Suppressor macrophage treated with lipopolysaccharide for 4 hours (primary cell): ENCODE measurements around the gene RBMS3.

Experiments used
- DNase-seq: peaks from one replicate; pipeline ENCODE4 v3.0.0-alpha.2; 2020

RBMS3 gene

DNA sequence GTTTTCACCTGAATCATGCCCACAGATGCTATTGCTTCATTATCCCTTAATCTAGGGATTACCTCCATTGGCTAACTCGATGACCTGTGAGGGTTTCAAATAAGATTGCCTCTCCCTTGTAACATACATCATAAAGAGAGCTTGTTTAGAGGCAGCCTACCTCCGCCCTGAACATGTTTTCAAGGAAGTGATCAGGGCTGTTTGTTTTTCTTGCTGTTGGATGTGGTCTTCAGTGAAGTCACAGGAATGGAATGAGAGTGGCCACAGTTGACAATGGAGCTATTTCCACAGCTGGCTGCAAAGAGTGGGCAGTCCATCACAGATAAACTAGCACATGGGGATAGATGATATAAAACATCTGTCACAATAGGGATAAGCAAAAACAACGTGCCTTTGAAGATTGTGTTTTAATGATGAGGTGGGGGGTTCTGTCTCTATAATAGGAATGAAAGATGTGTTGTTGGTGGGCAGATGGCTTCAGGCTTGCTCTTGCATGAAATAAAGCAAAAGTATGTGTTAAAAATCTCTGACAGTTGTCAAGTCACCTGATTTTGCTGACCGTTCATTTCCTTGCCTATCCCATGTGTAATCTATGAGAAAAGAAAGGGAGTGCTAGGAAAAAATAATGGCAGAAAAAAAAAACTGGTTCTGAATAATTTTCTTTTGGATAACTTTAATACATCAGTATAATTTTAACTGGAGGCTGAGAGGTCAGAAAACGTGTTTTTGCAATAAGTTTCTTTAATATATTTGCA, 642.3 kb downstream of the RBMS3 start:
- DNase-seq, result no peak

DNA sequence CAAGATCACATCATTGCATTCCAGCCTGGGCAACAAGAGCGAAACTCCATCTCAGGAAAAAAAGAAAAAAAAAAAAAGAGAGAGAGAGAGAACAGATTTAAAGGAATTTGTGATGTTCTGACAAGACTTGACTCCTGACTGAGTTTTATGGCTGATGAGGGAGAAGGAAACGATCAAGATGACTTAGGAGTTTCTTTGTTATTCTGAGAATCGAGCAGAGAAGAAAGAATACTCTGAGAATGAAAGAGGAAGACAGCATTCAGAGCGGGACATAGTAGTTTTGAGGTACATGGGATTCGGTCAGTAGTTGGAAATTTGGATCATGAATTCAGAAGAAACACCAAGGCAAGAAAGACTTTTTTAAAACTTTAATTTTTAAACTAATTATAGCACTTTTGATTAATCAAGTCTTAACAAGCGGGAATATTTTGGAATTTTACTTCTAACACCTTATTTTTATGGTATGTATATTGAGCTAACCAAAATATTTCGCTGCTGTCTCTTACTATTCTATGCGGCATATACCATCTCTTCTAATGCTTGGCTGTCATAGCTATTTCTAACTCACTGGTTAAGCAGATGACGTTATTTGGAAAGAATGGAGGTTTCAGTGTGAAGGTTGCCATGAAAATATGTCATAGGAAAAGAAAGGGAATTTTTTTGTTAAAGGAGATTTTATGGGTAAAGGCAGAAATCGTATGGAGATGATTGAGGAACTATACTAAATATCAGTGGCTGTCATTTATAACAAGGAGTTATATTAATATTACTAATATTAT, 644.1 kb downstream of the RBMS3 start:
- no peak for DNase-seq

DNA sequence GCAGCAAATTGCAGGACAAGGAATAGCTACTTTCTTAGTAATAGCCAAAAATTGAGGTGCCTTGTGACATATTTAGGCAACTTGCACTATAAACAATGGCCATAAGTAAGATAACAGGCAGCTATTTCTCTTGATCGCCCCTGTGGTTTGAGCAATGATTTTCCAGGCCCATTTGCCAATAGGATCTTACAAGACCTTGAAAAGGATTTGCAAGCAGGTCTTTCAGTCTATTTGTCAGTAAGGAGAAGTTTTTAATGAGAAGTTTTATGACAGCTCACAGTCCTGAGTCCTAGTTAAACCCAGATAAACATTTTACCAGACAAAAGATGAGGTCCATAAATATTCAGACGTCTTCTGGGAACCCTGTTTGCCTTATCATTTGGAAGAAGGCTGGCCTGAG, 645.5 kb downstream of the RBMS3 start:
- DNase-seq, result no peak

GRCh38 chr3:29932696-29933325, 651.9 kb downstream of the RBMS3 start:
- no peak for DNase-seq

GRCh38 chr3:29933802-29934490, 653.1 kb downstream of the RBMS3 start:
- no peak for DNase-seq

DNA sequence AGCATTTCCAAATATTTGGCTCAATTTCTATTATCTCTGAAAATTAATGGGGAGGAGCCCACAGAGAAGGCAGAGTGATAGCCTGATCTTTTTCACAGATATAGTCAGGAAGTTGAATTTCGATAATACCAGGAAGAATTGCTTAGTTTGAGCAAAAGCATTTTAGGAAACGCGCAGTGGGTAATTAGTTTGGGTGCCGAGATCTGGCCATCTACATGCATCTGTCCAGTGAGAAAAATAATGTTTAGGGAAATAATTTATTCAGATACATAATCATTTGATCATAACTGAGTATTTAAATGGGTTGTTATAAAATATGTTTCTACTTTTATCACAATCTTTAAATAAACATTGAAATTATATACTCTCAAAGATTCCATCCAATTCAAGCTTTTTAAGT, 653.9 kb downstream of the RBMS3 start:
- DNase-seq, result no peak

DNA sequence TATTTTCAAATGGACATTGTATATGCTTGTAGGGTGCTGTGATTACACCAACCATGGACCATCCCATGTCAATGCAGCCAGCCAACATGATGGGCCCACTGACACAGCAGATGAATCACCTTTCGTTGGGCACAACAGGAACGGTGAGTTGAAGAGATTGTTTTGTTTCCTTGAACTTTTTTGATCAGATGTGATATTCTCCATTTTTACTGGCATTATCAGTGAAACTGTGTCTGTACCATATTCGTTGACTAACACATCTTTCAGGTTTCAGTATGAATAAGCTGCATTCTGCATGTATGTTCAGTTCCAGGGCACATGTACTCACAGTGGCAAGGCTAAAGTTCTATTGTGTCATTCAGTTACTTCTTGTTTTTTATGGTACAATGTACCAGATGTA, 655.2 kb downstream of the RBMS3 start:
- no peak for DNase-seq

- DNase-seq, result no peak
Observed at GRCh38 chr3:29936766-29937165, 655.9 kb downstream of the RBMS3 start.

GRCh38 chr3:29937185-29937584, 656.3 kb downstream of the RBMS3 start:
- no peak for DNase-seq

DNA sequence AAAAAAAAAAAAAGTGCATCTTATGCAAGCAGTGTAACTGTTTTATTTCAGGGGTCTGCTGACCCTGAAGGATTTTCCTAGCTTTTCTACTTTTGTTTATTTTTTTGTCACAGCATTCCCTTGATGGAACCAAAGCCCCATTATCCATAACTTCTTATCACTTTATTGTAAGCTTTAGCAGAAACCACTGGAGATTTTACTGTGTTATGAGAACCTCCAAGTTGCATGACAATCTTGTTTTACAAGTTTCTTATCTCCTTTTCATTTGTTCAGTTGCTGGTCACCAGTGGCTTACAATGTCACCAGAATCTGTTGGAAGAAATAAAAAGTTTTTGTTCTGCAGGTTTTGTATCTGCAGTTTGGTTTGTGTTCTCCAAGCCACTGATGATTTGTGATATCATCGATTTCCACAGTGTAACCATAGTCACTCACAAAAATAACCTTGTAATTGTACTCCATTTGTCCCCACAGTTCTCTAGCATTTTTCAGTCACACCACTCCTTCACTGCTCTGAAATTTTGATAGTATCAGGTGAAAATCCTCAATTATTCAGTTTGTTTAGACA, 660.0 kb downstream of the RBMS3 start:
- no peak for DNase-seq

DNA sequence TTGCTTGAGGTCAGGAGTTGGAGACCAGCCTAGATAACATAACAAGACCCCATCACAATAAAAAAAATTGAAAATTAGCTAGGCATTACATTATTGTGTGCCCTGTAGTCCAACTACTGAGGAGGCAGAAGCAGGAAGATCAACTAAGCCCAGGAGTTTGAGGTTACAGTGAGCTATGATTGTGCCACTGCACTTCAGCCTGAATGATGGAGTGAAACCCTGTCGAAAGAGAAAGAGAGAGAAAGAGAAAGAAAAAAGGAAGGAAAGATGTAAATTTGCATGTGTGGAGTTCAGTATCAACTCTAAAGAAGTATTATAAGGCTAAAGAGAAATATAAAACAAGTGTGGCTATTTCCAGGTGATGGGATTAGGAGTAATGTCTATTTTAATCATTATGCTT, 661.4 kb downstream of the RBMS3 start:
- no peak for DNase-seq

DNA sequence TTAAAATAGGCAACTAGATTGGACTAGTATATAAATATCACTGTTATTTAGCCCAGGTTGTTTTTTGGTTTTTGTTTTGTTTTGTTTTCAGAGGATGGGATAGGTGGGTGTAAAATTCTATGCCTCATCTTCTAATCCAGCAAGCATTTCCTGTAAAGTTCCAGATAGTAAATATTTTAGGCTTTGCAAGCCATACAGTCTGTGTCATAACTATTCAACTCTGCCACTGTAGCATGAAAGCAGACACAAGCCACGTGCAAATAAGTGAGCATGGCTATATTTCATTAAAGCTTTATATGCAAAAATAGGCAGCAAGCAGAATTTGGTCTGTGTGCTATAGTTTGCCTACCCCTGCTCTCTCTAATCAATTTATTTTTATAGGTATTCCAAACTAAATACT, 668.3 kb downstream of the RBMS3 start:
- DNase-seq, result no peak

- DNase-seq, result no peak
Observed at GRCh38 chr3:29949940-29950616, 669.2 kb downstream of the RBMS3 start.

- no peak for DNase-seq
Observed at GRCh38 chr3:29952431-29952830, 671.6 kb downstream of the RBMS3 start.

DNA sequence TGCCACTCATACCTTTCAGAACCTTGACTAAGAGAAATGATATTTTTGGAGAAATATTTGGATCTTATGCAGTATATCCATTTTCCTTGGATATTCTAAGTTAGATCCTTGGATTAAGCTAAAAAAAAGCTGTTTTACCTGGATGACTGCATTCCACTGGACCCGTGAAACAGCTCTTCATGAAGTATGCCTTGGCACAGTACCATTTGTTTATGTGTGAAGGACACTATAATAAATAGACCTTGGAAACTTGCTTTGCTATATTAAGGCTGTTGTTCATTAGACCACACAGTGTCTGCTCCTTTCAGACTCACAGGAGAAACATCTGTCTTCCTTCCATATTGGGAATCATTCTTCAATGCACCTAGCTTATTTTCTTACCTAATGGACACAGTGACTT, 674.5 kb downstream of the RBMS3 start:
- no peak for DNase-seq

DNA sequence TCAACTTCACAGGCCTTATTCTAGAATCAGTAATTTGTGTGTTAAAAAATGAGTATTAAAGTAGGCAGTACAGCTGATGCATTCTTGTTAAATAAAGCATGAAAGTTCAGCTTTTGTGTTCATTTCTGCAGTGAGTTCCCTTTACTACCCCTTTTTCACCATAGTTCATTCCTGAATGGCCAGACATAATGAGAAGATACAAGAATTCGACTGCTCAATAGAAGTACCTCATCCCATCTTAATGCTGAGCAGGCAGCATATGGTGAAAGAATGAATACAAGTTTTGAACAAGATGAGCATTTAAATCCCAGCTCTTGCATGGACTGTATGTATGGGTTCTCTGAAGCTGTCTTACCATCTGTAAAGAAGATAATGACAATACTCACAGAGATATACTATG, 677.9 kb downstream of the RBMS3 start:
- no peak for DNase-seq

DNA sequence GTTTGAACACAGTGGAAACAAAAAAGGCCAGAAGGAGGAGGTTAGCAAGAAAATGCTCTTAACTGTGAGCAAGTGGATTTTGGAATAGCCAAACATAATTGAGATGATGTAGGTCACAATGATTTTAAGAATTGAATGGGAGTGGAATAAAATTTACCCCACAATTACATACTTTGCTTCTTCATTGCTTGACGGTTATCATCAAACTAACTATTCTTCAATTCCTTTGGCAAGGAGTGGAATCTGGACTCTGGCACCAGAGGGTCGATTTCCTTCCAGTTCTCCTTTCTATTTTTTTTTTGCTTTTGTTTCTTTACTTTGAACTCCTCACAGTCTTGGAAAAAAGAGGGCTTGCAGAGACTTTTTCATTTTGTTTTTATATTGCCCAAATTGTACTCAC, 691.0 kb downstream of the RBMS3 start:
- DNase-seq, result no peak

DNA sequence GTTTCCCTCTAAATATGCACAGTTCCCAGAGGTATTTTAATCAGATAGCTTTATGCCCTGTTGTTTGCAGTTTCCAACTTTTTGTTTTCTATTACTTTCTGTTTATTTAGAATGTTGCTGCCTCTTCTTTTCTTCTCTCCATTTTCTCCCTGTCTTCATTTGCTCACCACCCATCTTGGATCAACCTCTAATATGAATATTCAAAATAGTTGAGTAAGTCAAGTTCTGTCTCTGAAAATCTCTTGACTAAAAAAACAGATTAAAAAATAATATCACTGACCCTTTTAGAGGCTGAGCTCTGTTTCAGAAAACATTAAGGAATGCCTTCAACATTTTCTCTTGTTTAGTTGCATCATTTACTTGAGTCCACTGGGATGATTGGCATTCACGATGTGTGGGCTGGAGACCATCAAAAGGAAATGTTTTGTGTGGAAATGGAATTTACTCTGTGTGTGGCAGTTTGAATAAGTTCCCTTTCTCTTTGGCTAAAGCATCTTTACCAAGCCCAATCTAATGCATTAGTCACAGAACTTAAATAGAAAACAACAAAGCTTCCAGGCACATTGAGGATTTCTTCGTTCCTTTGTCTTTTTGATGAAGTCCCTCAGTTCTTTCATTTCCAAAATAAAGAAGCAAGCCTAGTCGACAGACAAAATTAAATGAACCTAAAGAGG, 691.6 kb downstream of the RBMS3 start:
- DNase-seq, result no peak

DNA sequence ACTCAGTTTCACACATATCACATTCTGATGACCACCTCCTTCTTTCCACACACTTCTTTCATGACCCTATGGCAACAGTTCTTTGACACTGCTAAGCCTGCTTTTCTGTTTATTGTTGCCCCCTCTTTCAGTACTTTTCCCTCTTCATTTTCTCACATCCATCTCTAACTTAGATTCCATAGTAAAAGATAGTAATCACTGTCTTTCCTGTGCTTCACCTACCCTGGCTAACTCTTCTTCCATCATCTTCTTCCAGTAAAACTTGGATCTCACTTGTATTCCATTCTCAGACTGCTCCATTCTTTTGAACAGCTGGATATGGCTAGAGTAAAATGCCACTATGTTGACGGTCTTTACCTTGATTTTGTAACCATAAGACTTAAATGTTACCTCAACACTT, 692.9 kb downstream of the RBMS3 start:
- no peak for DNase-seq

DNA sequence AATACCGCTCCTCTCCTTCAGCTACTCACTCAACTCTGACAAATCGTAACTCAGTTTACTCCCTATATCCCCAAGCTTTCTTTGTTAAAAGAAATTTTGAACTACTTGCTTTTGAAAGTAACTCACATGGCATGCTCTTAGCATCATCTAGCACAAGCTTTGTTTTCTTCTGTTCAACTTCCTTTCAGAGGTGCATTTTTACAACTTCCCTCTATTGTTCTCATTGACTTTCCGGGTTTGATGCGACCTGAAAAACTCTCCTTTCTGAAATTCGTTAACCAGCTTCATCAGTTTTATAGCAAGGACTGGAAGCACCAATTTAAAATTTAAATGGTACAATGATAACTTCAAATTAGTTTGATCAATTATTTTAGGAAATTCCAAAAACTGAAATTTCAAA, 696.0 kb downstream of the RBMS3 start:
- DNase-seq, result no peak

DNA sequence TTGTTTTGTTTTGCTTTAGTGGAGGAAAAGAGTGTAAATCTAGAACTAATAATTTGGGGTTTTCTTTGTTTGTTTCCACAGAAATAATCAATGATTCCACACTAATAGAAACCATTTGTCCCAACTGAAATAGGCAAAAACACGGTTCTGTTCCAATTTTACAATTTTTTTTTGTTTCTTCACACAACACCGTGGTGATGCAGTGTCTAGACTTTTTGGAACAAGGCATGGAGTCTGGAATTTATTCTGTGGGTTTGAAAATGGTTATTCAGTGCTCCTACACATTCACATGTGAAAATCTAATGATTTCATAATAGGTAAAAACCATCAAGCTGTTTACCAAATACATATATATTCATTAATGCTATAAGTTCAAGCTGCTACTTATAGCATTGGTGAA, 696.5 kb downstream of the RBMS3 start:
- DNase-seq, result no peak

DNA sequence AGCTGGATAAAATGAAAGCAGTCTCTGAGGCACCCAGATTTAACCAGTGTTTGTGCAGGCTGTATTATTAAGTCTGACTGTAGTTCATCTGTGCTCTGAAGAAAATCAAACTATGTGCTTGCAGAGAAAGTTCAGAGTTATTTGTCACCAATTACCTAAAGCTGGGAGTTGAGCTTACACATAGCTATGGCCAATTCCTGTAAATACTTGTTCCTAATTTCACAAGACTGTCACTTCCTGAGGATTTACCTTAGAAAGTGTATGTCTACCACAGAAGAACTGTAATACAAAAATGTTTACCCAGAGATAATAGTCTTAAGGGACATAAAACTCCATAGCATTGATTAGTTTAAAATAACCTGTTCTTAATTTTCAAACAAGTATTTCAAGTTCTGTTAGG, 697.2 kb downstream of the RBMS3 start:
- DNase-seq, result no peak
